Endodermal cell (in vitro differentiated cells): ENCODE data around the gene INPP4B. TPM values are rescaled to one million over a fixed set of nuclear protein-coding genes. Genes with fewer than 3 reads are reported as not detected.

Source experiments
- DNase-seq: peaks from one replicate; pipeline ENCODE4 v3.0.0-alpha.2; 2017
- H3K27ac ChIP-seq: 2 replicates; pipeline ENCODE4 v1.5.1; 2013; ENCODE audit warnings: mild to moderate bottlenecking, low read depth, low read length, moderate library complexity
- H3K27me3 ChIP-seq: 2 replicates; pipeline ENCODE4 v1.6.1; 2013; ENCODE audit warnings: mild to moderate bottlenecking, low read length, moderate library complexity; ENCODE audit not compliant: insufficient read depth, control insufficient read depth, poor library complexity, severe bottlenecking
- H3K36me3 ChIP-seq: 2 replicates; pipeline ENCODE4 v1.7.0; 2013; ENCODE audit warnings: mild to moderate bottlenecking, low read length, moderate library complexity; ENCODE audit not compliant: control insufficient read depth, insufficient read depth
- H3K4me1 ChIP-seq: one replicate; pipeline ENCODE4 v1.7.0; 2013; ENCODE audit warnings: low read length; ENCODE audit not compliant: control insufficient read depth, insufficient read depth
- H3K4me3 ChIP-seq: 2 replicates; pipeline ENCODE4 v1.5.1; 2013; ENCODE audit warnings: mild to moderate bottlenecking, low read length, moderate library complexity
- H3K9ac ChIP-seq: 2 replicates; pipeline ENCODE4 v1.6.1; 2013; ENCODE audit warnings: mild to moderate bottlenecking, low read length, moderate library complexity; ENCODE audit not compliant: poor library complexity, severe bottlenecking; ENCODE audit errors: extremely low read depth
- H3K9me3 ChIP-seq: 2 replicates; pipeline ENCODE4 v1.6.1; 2013; ENCODE audit warnings: mild to moderate bottlenecking, low read length, moderate library complexity; ENCODE audit not compliant: control insufficient read depth
- H3K27ac Mint-ChIP-seq: 2 replicates; pipeline ENCODE4 v1.8.0; 2020; ENCODE audit warnings: mixed read lengths
- H3K27me3 Mint-ChIP-seq: 2 replicates; pipeline ENCODE4 v1.8.0; 2021; ENCODE audit warnings: mild to moderate bottlenecking, mixed read lengths; ENCODE audit not compliant: insufficient read depth
- H3K36me3 Mint-ChIP-seq: 2 replicates; pipeline ENCODE4 v1.8.0; 2020; ENCODE audit warnings: low read depth, mixed read lengths
- H3K4me1 Mint-ChIP-seq: 2 replicates; pipeline ENCODE4 v1.8.0; 2020; ENCODE audit warnings: mixed read lengths
- H3K4me3 Mint-ChIP-seq: 2 replicates; pipeline ENCODE4 v1.8.0; 2020; ENCODE audit warnings: mild to moderate bottlenecking, moderate library complexity, mixed read lengths
- H3K9me3 Mint-ChIP-seq: 2 replicates; pipeline ENCODE4 v1.8.0; 2020; ENCODE audit warnings: mild to moderate bottlenecking, mixed read lengths
- WGBS, 2 experiments: methylation state at CpG; one replicate each; pipeline versions ENCODE4 v1.1.5 to v1.1.7; 2013; ENCODE audit warnings: missing lambda C conversion rate in 2 of 2, mixed read lengths in 1 of 2; ENCODE audit not compliant: insufficient coverage in 1 of 2, insufficient read length in 1 of 2; 5-methylcytosine and 5-hydroxymethylcytosine counted together
- total RNA-seq, 2 donors: library from RNA; stranded (reverse); fragmentation: NEBNext Ultra II Directional in 1 of 2; extraction: Animal tissue kit (Norgen Biotek cat#: 25700) in 1 of 2; gene quantifications; 2 replicates in 1 of 2; 3 replicates in 1 of 2; pipeline ENCODE4 v1.2.1, GENCODE V29; 2021
- TF ChIP-seq, protein P1 (sequence below): fragments of 200-600 bp; sonication (generic); conservative IDR thresholded peaks from 2 replicates; pipeline ENCODE4 v1.5.0; 2021; ENCODE audit warnings: antibody characterized with exemption, mild to moderate bottlenecking

Gene INPP4B
- total RNA-seq, 2 donors from 2014 or later: 0.64 to 0.66 TPM

DNA sequence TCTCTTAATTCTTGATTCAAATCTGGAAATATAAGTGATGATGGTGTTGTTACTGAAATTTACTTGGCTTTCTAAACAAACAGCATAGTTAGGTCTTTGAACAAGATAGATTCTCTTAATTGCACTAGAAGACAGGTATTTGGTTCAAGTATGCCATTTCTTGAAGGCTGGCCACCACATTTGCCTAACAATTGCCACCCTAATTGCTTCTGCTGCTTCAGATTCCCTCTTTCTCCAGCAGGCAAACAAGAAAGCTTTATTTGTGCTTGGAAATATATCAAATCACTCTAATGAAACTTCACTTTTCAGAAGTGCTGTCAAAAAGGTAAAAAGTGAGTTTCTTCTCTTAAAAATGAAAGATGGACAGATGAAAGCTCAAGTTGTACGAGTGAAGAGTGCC is 418.6 kb downstream of the INPP4B start:
- Histone ChIP-seq H3K9me3 (no peaks in the 10 kb centered on the region), H3K27me3 (no peaks in the 10 kb centered on the region), H3K27ac (no peak overlapping the region), H3K4me1 (no peaks in the 10 kb centered on the region), H3K36me3 (no peaks in the 10 kb centered on the region), H3K9ac (no peak overlapping the region), H3K4me3 (no peak overlapping the region)
- 82% methylated on average over 1 of the region's 1 CpG; no CpG with 5 or more reads in 1 of the 2 experiments for WGBS, 2 experiments
- TF ChIP-seq, protein P1, sequence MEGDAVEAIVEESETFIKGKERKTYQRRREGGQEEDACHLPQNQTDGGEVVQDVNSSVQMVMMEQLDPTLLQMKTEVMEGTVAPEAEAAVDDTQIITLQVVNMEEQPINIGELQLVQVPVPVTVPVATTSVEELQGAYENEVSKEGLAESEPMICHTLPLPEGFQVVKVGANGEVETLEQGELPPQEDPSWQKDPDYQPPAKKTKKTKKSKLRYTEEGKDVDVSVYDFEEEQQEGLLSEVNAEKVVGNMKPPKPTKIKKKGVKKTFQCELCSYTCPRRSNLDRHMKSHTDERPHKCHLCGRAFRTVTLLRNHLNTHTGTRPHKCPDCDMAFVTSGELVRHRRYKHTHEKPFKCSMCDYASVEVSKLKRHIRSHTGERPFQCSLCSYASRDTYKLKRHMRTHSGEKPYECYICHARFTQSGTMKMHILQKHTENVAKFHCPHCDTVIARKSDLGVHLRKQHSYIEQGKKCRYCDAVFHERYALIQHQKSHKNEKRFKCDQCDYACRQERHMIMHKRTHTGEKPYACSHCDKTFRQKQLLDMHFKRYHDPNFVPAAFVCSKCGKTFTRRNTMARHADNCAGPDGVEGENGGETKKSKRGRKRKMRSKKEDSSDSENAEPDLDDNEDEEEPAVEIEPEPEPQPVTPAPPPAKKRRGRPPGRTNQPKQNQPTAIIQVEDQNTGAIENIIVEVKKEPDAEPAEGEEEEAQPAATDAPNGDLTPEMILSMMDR: no peak
- Mint-ChIP-seq H3K9me3 (no peaks in the 10 kb centered on the region), H3K4me1 (peaks cover 4% of the 10 kb centered on the region), H3K4me3 (no peak overlapping the region), H3K27me3 (no peaks in the 10 kb centered on the region), H3K27ac (peak overlapping the region; percentile 78), H3K36me3 (no peaks in the 10 kb centered on the region)
- peak; percentile 60 for DNase-seq

DNA sequence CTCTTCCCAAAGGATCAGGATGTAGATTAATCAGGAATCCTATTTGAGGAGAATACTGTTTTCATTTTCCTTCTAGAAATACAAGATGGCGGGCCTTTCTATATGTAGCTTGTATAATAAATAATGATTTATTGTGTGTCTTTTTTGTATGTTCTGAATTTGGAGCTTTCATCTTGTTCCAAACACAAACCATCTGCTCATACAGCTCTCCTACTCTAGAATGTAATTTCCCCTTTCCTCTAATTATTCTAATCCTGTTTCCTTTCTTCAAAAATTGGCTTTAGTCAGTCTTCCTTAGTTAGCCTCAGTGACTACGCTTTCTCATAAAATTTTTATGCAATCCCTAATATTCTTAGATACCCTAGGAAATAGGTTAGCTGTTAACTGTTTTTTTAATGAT is 422.2 kb downstream of the INPP4B start:
- Mint-ChIP-seq H3K36me3 (no peaks in the 10 kb centered on the region), H3K27ac (no peak overlapping the region), H3K4me1 (peaks cover 10% of the 10 kb centered on the region), H3K4me3 (no peak overlapping the region), H3K9me3 (no peaks in the 10 kb centered on the region), H3K27me3 (no peaks in the 10 kb centered on the region)
- Histone ChIP-seq H3K4me3 (no peak overlapping the region), H3K4me1 (no peaks in the 10 kb centered on the region), H3K9ac (no peak overlapping the region), H3K36me3 (no peaks in the 10 kb centered on the region), H3K27me3 (no peaks in the 10 kb centered on the region), H3K9me3 (no peaks in the 10 kb centered on the region), H3K27ac (no peak overlapping the region)
- TF ChIP-seq, protein P1: no peak
- DNase-seq: no peak
- 86% methylated on average over 1 of the region's 2 CpGs; no CpG with 5 or more reads in 1 of the 2 experiments for WGBS, 2 experiments

DNA sequence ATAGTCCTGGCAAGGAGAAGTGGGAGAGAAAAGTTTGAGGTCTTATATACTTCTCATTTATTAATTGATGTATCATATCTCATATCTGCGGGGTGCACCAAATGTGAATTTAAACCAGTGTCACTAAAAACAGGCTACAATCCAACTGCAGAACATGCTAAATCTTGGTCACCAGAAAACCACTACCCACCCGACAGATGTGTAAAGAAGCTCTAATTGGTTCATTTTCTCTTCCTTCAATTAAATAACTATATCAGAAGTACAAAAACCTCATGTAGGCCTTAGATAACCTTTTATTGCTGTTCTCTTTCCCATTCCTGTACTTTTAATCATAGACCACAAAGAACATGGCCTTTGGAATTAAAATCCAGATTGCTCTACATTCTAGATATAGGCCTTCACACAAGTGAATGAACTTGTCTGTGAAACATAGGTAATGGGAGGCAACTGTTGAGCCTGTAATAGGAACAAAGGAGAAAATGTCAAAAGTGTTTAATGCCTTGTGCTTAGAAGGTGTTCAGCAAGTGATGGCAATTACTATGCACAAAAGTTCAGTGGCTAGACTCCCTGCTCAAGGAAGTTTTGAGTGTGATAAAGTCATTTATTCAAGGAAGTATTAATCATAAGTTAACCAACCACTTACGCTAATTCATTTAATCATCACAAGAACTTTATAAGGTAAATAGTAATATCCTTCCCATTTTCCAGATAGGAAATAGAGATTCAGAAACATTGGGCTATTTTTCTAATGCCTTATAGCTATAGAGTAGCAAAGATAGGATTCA is 425.6 kb downstream of the INPP4B start:
- Histone ChIP-seq H3K9ac (no peak overlapping the region), H3K27me3 (no peaks in the 10 kb centered on the region), H3K9me3 (no peaks in the 10 kb centered on the region), H3K27ac (no peak overlapping the region), H3K4me3 (no peak overlapping the region), H3K4me1 (no peaks in the 10 kb centered on the region), H3K36me3 (no peaks in the 10 kb centered on the region)
- H3K4me3 Mint-ChIP-seq: no peak overlapping the region
- no peaks in the 10 kb centered on the region for H3K36me3 Mint-ChIP-seq
- TF ChIP-seq, protein P1: no peak
- DNase-seq: no peak
- no peaks in the 10 kb centered on the region for H3K27me3 Mint-ChIP-seq
- no peak overlapping the region for H3K27ac Mint-ChIP-seq
- 98 to 100% methylated on average over 1 to 3 of the region's 3 CpGs for WGBS, 2 experiments
- H3K4me1 Mint-ChIP-seq: peaks cover 15% of the 10 kb centered on the region
- H3K9me3 Mint-ChIP-seq: no peaks in the 10 kb centered on the region
